H9 (cell line): Measurements from ENCODE around the gene HCFC1. TPM values are rescaled to one million over a fixed set of nuclear protein-coding genes. Genes with fewer than 3 reads are reported as not detected.

ENCODE experiments used
- DNase-seq: peaks from one replicate; pipeline ENCODE4 v3.0.0-alpha.2; 2017
- H2AFZ ChIP-seq: one replicate; pipeline ENCODE4 v1.6.1; 2013; ENCODE audit warnings: mild to moderate bottlenecking, low read length, control low read depth, moderate library complexity
- H2AK5ac ChIP-seq: 2 replicates; pipeline ENCODE4 v1.6.1; 2013; ENCODE audit warnings: low read length, control low read depth, mixed read lengths; ENCODE audit not compliant: insufficient read length
- H2BK120ac ChIP-seq: one replicate; pipeline ENCODE4 v1.6.1; 2013; ENCODE audit warnings: low read depth, mild to moderate bottlenecking, low read length, control low read depth, inconsistent platforms; ENCODE audit not compliant: poor library complexity, severe bottlenecking
- H2BK12ac ChIP-seq: 2 replicates; pipeline ENCODE4 v1.6.1; 2013; ENCODE audit warnings: low read length, control low read depth, mixed read lengths, low read depth; ENCODE audit not compliant: insufficient read length
- H2BK15ac ChIP-seq: 2 replicates; pipeline ENCODE4 v1.6.1; 2013; ENCODE audit warnings: low read depth, low read length, control low read depth
- H2BK20ac ChIP-seq: one replicate; pipeline ENCODE4 v1.6.1; 2013; ENCODE audit warnings: low read depth, mild to moderate bottlenecking, low read length, control low read depth, inconsistent platforms; ENCODE audit not compliant: poor library complexity, severe bottlenecking
- H2BK5ac ChIP-seq: 2 replicates; pipeline ENCODE4 v1.6.1; 2013; ENCODE audit warnings: low read length, control low read depth, mixed read lengths; ENCODE audit not compliant: insufficient read length
- H3K14ac ChIP-seq: 2 replicates; pipeline ENCODE4 v1.6.1; 2013; ENCODE audit warnings: low read length, control low read depth; ENCODE audit not compliant: insufficient read depth
- H3K18ac ChIP-seq: 2 replicates; pipeline ENCODE4 v1.6.1; 2013; ENCODE audit warnings: low read depth, mild to moderate bottlenecking, mixed read lengths, low read length, control low read depth; ENCODE audit not compliant: insufficient read length
- H3K23ac ChIP-seq: 2 replicates; pipeline ENCODE4 v1.6.1; 2013; ENCODE audit warnings: low read length, control low read depth, mixed read lengths, low read depth; ENCODE audit not compliant: insufficient read length
- H3K23me2 ChIP-seq: 2 replicates; pipeline ENCODE4 v1.6.1; 2013; ENCODE audit warnings: low read depth, mild to moderate bottlenecking, mixed read lengths, low read length, control low read depth; ENCODE audit not compliant: insufficient read length, poor library complexity, severe bottlenecking
- H3K27ac ChIP-seq: 2 replicates; pipeline ENCODE4 v1.5.1; 2013; ENCODE audit warnings: low read length, control low read depth, mixed read lengths, low read depth; ENCODE audit not compliant: insufficient read length
- H3K27me3 ChIP-seq: 2 replicates; pipeline ENCODE4 v1.6.1; 2013; ENCODE audit warnings: low read length, control low read depth, inconsistent platforms; ENCODE audit not compliant: insufficient read depth
- H3K4ac ChIP-seq: 2 replicates; pipeline ENCODE4 v1.6.1; 2013; ENCODE audit warnings: low read depth, mild to moderate bottlenecking, control low read depth, inconsistent platforms, low read length, moderate library complexity
- H3K4me1 ChIP-seq: 2 replicates; pipeline ENCODE4 v1.6.1; 2013; ENCODE audit warnings: low read length, control low read depth, inconsistent platforms; ENCODE audit not compliant: insufficient read depth
- H3K4me2 ChIP-seq: 2 replicates; pipeline ENCODE4 v1.6.1; 2013; ENCODE audit warnings: low read length, control low read depth, mixed read lengths; ENCODE audit not compliant: insufficient read length, insufficient read depth
- H3K56ac ChIP-seq: 2 replicates; pipeline ENCODE4 v1.6.1; 2013; ENCODE audit warnings: low read depth, mild to moderate bottlenecking, mixed read lengths, low read length, control low read depth; ENCODE audit not compliant: insufficient read length
- H3K79me1 ChIP-seq: 2 replicates; pipeline ENCODE4 v1.6.1; 2013; ENCODE audit warnings: low read depth, mild to moderate bottlenecking, moderate library complexity, low read length, control low read depth, inconsistent platforms; ENCODE audit not compliant: insufficient read depth, poor library complexity, severe bottlenecking
- H3K79me2 ChIP-seq: 2 replicates; pipeline ENCODE4 v1.6.1; 2013; ENCODE audit warnings: low read length, control low read depth, inconsistent platforms; ENCODE audit not compliant: insufficient read depth
- H3K9ac ChIP-seq: 2 replicates; pipeline ENCODE4 v1.6.1; 2013; ENCODE audit warnings: low read length, control low read depth, mixed read lengths; ENCODE audit not compliant: insufficient read length; ENCODE audit errors: extremely low read depth
- H3K9me3 ChIP-seq: one replicate; pipeline ENCODE4 v1.6.1; 2013; ENCODE audit warnings: low read depth, low read length, inconsistent platforms; ENCODE audit not compliant: control insufficient read depth
- H3T11ph ChIP-seq: one replicate; pipeline ENCODE4 v1.6.1; 2013; ENCODE audit warnings: mild to moderate bottlenecking, low read length, control low read depth, inconsistent platforms
- H4K20me1 ChIP-seq: one replicate; pipeline ENCODE4 v1.6.1; 2013; ENCODE audit not compliant: control insufficient read depth, insufficient read length, insufficient read depth
- H4K5ac ChIP-seq: 2 replicates; pipeline ENCODE4 v1.6.1; 2013; ENCODE audit warnings: low read depth, mild to moderate bottlenecking, mixed read lengths, low read length, control low read depth; ENCODE audit not compliant: insufficient read length
- H4K8ac ChIP-seq: replicated peaks from 2 replicates; pipeline ENCODE4 v1.6.1; 2013; ENCODE audit warnings: low read length, control low read depth, mixed read lengths, low read depth; ENCODE audit not compliant: insufficient read length
- H4K91ac ChIP-seq: 2 replicates; pipeline ENCODE4 v1.6.1; 2013; ENCODE audit warnings: low read depth, mild to moderate bottlenecking, moderate library complexity, mixed read lengths, low read length, control low read depth; ENCODE audit not compliant: insufficient read length
- H3K27ac Mint-ChIP-seq, 3 experiments: 2 replicates in 2 of 3; 3 replicates in 1 of 3; pipeline ENCODE4 v1.8.0; 2020 to 2021; ENCODE audit warnings: mixed read lengths in 3 of 3, mild to moderate bottlenecking in 1 of 3, moderate library complexity in 1 of 3
- H3K27me3 Mint-ChIP-seq: 2 replicates; pipeline ENCODE4 v1.8.0; 2021; ENCODE audit warnings: low read depth, mild to moderate bottlenecking, moderate library complexity, mixed read lengths
- H3K36me3 Mint-ChIP-seq, 3 experiments: 2 replicates in 2 of 3; 3 replicates in 1 of 3; pipeline ENCODE4 v1.8.0; 2020 to 2021; ENCODE audit warnings: low read depth in 3 of 3, mixed read lengths in 3 of 3; ENCODE audit not compliant: insufficient read depth in 1 of 3
- H3K4me1 Mint-ChIP-seq, 2 experiments: 2 replicates each; pipeline ENCODE4 v1.8.0; 2020; ENCODE audit warnings: mixed read lengths in 2 of 2
- H3K4me3 Mint-ChIP-seq, 2 experiments: 2 replicates in 1 of 2; 3 replicates in 1 of 2; pipeline ENCODE4 v1.8.0; 2020 to 2021; ENCODE audit warnings: mild to moderate bottlenecking in 2 of 2, mixed read lengths in 2 of 2, moderate library complexity in 1 of 2
- H3K9me3 Mint-ChIP-seq, 2 experiments: 2 replicates in 1 of 2; 3 replicates in 1 of 2; pipeline ENCODE4 v1.8.0; 2020; ENCODE audit warnings: mild to moderate bottlenecking in 2 of 2, mixed read lengths in 2 of 2, moderate library complexity in 1 of 2
- CTCF ChIP-seq: fragments of 200-600 bp; sonication (generic); conservative IDR thresholded peaks from 3 replicates; pipeline ENCODE4 v1.8.0; 2021; ENCODE audit warnings: antibody characterized with exemption, mild to moderate bottlenecking
- WGBS: extraction: QIAGEN DNeasy Blood & Tissue Kit; methylation state at CpG from one replicate; pipeline ENCODE4 v1.1.7; 2013; ENCODE audit warnings: missing lambda C conversion rate, low lambda C conversion rate, mixed read lengths; ENCODE audit not compliant: insufficient read length; ENCODE audit errors: extremely low coverage; 5-methylcytosine and 5-hydroxymethylcytosine counted together
- total RNA-seq: library from RNA; stranded (reverse); gene quantifications from 2 replicates; pipeline ENCODE4 v1.2.1, GENCODE V29; 2021

HCFC1 gene
- total RNA-seq, 1 experiment from 2014 or later, result 144 TPM

- DNase-seq, result no peak
- Histone ChIP-seq H3T11ph (no peak overlapping the region), H3K27me3 (no peaks in the 10 kb centered on the region), H3K9me3 (no peaks in the 10 kb centered on the region), H4K20me1 (peaks cover 2% of the 10 kb centered on the region), H2AK5ac (no peak overlapping the region), H2BK120ac (no peak overlapping the region), H3K79me2 (no peaks in the 10 kb centered on the region), H4K5ac (no peak overlapping the region), H3K56ac (no peak overlapping the region), H4K8ac (no peak overlapping the region), H2BK12ac (no peak overlapping the region), H2BK15ac (no peak overlapping the region), H3K4me2 (no peak overlapping the region), H3K23ac (no peak overlapping the region), H4K91ac (no peak overlapping the region), H3K27ac (no peak overlapping the region), H3K9ac (no peak overlapping the region), H3K4me1 (no peaks in the 10 kb centered on the region), H3K18ac (no peak overlapping the region), H3K23me2 (peaks cover 9% of the 10 kb centered on the region), H3K79me1 (no peaks in the 10 kb centered on the region), H2AFZ (no peak overlapping the region), H3K14ac (no peak overlapping the region), H2BK20ac (no peak overlapping the region), H2BK5ac (no peak overlapping the region), H3K4ac (no peak overlapping the region)
- no peak overlapping the region; a peak in 2 of 7 replicates for H3K27ac Mint-ChIP-seq
- H3K27me3 Mint-ChIP-seq, result no peaks in the 10 kb centered on the region
- TF ChIP-seq CTCF, result no peak
- peaks cover 46 to 67% of the 10 kb centered on the region in 2 experiments for H3K9me3 Mint-ChIP-seq
- no peak overlapping the region for H3K4me3 Mint-ChIP-seq
- whole genome bisulfite sequencing, result no CpG with 5 or more reads among the region's 11 CpGs
- peaks cover 17 to 24% of the 10 kb centered on the region in 2 experiments for H3K4me1 Mint-ChIP-seq
- H3K36me3 Mint-ChIP-seq, result peaks cover 5 to 23% (median 7%) of the 10 kb centered on the region in 3 experiments; a peak in 5 of 7 replicates
Observed at GRCh38 chrX:154021131-154021611, 49.6 kb upstream of the HCFC1 start.
